Kasumi-1 (cell line): ENCODE results near the gene FRAT1.
"Not testable (repeated sequence)": the region's sequence is repeated elsewhere in the genome, so short reads cannot be mapped to it uniquely, and the experiment has no call there.

Experiments used
- DNase-seq, 2 experiments: peaks; one replicate each; lab custom pipeline; 2025; lab: John Stamatoyannopoulos, UW

Gene FRAT1, protein sequence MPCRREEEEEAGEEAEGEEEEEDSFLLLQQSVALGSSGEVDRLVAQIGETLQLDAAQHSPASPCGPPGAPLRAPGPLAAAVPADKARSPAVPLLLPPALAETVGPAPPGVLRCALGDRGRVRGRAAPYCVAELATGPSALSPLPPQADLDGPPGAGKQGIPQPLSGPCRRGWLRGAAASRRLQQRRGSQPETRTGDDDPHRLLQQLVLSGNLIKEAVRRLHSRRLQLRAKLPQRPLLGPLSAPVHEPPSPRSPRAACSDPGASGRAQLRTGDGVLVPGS

DNA sequence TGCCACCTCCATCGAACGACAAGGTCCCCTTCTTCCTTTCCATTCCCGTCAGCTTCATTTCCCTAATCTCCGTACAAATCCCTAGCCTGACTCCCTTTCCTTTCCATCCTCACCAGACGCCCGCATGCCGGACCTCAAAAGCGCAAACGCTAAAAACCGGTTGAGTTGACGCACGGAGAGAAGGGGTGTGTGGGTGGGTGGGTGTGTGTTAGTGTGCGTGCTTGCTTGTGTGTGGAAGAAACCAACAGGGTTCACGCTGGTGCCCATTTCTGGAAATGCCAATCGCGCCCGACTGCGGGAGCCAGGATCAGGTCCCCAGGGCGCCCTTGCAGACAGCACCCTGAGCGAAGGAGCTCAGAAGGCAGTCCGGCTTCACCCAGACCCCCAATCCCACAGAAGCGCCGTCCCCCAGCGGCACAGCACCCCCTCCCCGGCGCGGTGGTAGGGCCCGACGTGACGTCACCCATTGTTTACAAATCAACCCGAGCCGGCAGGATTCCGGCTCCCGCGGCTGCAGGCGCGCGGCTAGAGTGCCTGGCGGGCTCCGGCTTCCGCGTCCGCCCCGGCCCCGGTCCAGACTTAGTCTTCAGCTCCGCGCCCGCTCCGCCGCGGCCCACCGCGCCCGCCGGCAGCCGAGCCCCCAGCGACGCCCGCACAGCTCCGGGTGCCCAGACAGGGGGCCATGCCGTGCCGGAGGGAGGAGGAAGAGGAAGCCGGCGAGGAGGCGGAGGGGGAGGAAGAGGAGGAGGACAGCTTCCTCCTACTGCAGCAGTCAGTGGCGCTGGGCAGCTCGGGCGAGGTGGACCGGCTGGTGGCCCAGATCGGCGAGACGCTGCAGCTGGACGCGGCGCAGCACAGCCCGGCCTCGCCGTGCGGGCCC is at the start of gene FRAT1:
FRAT1 (plus strand) TSS at position 500 of the 880 bp plus-strand sequence; CDS start at position 683, 183 bp downstream.
- DNase-seq, result peak; percentile 90 to 91

DNA sequence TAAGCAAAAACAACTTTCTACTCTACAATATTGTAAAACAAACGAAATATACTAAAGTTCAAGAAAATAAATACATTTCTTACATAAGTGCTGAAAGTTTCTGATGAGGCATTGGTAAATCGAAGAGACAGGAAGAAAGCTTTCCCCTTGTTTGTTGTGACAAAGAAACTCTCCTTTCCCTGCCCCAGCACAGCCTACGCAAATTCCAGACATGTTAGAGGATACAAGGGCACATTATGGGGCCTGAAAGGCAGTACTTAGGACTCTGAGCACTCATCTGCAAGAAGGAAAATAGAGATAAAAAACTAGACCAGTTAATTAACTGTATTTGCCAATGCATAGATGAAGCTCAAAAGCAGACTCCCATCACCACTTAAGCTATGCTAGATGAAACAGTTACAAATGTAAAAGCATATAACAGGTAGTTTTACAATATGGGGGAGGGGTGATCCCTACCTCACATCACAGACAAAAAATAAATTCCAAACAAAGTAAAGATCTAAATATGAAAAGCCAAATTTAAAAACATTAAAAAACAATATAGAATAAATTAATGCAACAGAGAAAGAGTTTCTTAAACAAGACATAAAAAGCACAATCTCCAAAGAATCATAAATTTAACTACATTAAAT is 48.4 kb upstream of the FRAT1 start:
- no peak for DNase-seq

DNA sequence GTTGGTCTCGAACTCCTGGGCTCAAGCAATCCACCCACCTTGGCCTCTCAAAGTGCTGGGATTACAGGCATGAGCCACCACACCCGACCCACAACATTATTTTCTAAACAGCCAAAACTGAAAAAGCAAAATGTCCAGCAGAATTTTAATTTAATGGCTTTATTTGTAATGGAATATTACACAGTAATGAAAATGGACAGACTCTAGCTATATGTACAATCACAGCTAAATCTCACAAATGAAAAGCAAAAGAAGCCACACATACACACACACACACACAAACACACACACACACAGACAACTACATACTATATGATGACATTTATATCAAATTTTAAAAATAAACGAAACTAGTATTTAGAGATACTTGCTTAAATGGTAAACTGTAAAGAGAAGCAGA is 45.4 kb upstream of the FRAT1 start:
- DNase-seq, result no peak

DNA sequence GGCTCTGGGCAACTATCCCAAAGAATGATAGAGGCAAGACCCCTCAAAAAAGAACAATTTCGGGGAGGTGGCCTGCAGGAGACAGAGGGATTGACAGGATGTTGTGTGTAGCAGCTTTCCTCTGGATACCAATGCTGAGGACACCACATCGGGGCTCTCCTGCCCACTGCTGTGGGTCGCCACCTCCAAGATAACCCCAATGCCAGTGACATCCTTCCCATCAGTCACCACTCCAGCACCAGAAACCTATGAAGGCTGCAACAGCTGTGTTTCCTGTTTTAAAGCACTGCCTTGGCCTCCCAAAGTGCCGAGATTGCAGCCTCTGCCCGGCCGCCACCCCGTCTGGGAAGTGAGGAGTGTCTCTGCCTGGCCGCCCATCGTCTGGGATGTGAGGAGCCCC is 44.2 kb upstream of the FRAT1 start:
- DNase-seq, result peak; percentile 66 to 69

DNA sequence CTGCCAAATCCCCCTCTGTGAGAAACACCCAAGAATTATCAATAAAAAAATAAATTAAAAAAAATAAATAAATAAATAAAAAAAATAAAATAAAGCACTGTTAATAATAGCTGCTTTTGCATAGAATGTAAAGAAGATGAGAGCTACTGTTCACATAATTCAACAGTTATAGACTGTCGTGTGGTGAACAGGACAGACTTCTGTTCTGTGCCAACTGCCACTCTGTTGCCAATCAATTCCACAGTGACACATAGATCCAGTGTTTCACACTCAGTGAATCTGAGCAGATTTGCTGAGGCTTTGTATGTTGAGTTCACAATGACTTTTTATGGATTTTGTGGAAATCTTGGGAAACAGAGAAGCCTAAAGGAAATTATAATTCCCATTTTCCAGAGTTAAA is 41.5 kb upstream of the FRAT1 start:
- DNase-seq, result peak; percentile 43

DNA sequence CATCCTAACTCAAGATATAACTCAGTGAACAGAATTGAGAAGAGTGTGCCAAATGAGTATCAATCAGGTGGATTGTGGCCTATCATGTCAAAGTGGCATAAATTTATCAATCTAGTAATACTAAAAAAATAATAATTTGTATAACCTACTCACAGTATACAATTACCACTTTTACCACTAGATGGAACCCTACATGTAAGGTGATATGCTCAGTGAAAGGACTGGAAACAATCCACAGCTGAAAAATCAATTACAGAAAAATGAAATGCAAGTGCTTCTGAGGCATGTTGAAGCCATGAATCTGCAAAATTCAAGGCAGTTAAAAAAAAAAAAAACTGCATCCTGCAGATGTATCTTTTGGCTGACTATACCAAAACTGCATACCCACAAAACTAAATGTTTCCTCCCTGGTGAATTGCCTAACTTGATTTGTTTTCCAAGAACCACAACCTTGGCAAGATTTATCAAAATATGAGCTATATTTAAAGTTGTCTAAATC is 40.5 kb upstream of the FRAT1 start:
- DNase-seq, result peak; percentile 88 to 95

DNA sequence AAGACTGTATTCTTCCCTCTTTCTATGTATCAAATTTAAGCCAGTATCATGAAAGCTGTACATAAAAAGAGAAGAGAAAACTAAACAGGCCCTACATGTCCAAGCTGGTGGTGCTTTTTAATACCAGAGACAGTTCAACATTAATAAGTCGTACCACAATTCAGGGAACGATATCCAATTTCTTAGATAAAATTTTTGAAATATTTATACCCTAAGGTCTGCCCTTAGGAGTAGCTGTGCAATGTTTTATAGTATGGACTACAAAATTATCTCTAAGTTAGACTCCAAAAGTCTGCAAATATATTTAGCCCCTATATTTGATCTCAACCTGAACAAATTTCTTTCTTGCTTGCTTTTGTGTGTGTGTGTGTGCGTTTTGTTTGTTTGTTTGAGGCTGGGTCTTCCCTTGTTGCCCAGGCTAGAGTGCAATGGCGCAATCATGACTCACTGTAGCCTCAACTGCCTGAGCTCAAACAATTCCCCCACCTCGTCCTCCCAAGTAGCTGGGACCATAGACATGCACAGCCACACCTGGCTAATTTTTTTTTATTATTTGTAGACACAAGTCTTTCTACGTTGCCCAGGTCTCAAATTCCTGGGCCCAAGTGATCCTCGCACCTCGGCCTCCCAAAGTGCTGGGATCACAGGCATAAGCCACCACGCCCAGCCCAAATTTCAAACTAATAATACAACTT is 39.8 kb upstream of the FRAT1 start:
- DNase-seq, result no peak

DNA sequence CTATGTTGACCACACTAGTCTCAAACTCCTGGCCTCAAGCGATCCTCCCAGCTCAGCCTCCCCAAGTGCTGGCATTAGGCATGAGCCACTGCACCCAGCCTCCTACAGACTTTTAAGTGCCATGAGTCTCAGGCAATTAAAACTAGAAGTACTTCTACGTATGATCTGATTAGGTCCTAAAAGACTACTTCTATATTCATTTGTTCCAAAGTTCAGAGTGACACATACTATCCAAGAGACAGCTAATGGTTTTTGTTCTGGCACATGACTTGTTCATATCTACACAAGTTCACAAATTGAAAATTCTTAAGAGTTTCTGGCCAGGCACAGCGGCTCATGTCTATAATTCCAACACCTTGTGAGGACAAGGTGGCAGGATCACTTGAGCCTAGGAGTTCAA is 38.3 kb upstream of the FRAT1 start:
- DNase-seq, result no peak

DNA sequence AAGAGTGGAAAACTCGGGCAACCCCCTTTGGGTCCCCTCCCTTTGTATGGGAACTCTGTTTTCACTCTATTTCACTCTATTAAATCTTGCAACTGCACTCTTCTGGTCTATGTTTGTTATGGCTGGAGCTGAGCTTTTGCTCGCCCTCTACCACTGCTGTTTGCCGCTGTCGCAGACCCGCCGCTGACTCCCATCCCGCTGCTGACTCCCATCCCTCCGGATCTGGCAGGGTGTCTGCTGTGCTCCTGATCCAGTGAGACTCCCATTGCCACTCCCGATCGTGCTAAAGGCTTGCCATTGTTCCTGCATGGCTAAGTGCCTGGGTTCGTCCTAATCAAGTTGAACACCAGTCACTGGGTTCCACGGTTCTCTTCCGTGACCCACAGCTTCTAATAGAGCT is 29.0 kb upstream of the FRAT1 start:
- not testable (repeated sequence) for DNase-seq

DNA sequence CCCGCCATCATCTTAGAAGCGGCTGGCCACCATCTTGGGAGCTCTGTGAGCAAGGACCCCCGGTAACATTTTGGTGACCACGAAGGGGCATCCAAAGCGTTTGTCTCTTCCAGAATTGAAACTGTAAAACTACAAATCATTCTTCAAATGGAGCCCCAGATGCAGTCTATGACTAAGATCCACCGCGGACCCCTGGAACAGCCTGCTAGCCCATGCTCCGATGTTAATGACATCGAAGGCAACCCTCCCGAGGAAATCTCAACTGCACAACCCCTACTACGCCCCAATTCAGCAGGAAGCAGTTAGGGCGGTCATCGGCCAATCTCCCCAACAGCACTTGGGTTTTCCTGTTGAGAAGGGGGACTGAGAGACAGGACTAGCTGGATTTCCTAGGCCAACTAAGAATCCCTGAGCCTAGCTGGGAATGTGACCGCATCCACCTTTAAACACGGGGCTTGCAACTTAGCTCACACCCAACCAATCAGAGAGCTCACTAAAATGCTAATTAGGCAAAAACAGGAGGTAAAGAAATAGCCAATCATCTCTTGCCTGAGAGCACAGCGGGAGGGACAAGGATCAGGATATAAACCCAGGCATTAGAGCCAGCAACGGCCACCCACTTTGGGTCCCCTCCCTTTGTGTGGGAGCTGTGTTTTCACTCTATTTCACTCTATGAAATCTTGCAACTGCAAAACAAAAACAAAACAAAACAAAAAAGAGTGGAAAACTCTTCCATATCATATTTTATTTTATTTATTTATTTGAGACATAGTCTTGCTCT is 28.3 kb upstream of the FRAT1 start:
- DNase-seq, result not testable (repeated sequence)

DNA sequence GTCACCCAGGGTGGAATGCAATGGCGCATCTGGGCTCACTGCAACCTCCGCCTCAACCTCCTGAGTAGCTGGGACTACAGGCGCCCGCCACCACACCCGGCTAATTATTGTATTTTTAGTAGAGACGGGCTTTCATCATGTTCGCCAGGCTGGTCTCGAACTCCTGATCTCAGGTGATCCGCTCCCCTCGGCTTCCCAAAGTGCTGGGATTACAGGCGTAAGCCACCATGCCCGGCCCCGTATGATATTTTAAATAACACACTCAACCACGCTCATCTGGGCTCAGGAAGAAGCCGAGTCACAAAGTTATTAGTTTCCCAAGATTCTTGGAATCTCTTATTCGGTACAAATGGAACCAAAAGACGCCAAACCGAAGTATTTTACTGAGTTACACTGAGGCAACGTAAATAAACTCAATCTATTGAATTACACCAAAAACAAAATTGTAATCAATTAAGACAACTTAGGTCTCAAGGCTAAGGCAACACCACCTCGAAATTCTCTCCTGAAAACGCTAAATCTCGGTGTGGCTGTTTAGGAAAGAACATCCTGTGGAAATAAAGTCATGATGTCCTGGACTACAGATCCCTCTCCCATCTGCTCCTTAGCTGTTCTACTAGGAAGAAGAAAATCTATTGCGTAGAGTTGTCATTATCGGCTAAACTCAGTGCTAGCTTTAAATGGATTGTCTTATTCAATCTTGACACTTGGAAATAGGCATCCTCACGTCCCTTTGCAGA is 27.5 kb upstream of the FRAT1 start:
- no peak for DNase-seq

DNA sequence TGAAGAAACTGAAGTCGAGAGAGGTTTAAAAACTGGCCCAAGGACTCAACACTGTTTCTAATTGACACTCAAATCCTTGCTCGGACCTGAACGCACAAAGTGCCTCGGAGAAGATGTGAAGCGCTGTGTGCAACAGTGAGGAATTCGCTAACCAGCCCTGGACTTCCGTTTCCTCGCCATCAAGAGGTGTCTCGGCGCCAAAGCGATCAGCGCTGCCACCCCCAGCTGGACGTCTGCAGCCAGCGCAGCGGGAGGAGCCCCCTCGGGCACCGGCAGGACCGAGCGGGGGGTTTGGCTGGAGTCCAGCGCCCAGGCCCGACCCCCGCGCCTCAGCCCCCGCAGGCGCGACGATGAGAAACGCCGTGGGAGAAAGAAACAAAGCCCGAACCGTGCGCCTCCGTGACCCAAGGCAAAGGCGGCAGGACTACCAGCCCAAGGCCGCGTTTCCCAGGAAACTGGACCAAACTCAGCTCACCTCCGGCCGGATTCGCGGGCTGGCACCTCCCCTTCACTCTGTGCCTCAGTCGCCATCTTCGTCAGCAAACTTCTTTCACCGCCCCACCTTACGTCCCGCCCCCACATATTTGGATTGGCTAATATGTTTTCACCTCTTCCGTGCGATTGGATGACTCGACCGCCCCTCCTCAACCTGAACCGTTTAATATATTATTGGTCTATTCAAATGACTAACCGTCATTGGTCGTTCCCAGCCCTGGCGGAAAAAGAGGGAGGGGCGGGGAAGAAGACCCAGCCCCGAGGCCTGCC is 26.8 kb upstream of the FRAT1 start, which contains the start of gene ARHGAP19:
ARHGAP19 (minus strand) TSS at position 541 of the 765 bp plus-strand sequence; CDS start at position 531, 10 bp downstream.
- DNase-seq, result peak; percentile 100

DNA sequence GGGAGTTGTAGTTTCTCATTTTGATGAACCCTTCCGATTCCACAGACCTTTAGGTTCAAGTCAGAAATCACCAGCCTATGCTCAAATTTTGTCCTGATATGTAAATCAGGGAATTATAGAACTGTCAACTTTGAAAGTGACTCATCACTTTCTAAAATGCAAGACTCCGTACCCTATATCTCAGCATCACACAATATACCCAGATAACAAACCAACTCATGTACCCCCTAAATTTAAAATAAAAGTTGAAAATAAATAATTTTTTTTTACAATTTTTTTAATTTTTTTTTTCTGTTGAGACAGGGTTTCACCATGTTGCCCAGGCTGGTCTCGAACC is 26.2 kb upstream of the FRAT1 start:
- DNase-seq, result no peak

DNA sequence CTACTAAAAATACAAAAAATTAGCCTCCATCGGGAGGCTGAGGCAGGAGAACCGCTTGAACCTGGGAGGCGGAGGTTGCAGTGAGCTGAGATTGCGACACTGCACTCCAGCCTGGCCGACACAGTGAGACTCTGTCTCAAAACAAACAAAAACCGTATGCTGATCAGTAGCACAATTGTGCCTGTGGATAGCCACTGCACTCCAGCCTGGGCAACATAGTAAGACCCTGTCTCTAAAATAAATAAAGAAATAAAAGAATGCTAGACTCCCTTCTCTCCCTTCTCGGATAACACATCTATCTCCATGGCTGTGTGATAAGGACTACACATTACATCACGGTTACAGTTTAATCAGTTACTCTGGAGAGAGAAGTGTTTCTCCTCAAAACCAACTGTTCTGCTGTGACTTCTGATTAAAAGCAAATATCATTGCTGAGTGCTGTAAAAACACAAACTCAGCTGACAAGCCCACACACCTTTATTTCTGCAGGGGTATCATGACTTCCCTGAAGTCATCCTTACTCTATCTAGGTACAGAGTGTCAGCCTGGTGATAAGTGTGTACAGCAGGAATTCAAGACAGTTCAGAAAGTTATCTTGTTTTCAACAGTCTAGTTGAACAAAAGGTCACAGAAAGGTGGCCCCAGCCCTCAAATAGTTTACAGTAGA is 21.4 kb upstream of the FRAT1 start:
- DNase-seq, result no peak

DNA sequence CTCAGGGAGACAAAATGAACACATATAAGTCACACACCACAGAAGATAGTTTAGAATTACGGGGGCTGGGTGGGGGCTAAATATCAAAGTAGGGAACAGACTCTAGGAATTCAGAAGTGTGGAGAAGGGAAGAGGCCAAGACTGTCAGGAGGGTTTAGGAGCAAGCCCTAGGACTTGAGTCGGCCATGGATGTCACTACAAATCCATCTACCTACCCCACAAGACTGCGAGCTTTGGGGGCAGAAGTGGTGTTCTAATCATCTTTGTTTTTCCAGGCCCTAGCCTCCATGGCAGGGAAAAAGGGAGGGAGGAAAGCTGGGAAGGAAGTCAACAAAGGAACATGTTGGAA is 20.9 kb upstream of the FRAT1 start:
- no peak for DNase-seq

DNA sequence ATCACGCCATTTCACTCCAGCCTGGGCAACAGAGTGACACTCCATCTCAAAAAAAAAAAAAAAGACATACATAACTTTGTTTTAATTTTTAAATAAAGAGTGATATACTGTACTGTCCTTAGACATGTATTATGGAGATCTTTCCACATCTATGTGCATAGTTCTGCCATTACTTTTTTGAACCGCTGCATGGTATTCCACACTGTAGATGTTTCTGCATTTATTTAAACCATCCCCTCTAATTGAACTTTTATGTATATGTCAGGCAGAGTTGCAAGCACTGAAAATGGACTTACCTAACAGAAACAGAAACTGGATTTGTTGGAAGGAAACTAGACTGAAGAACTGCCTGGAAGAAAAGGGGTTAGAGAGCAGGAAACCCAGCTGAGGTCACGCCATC is 18.1 kb upstream of the FRAT1 start:
- DNase-seq, result no peak

DNA sequence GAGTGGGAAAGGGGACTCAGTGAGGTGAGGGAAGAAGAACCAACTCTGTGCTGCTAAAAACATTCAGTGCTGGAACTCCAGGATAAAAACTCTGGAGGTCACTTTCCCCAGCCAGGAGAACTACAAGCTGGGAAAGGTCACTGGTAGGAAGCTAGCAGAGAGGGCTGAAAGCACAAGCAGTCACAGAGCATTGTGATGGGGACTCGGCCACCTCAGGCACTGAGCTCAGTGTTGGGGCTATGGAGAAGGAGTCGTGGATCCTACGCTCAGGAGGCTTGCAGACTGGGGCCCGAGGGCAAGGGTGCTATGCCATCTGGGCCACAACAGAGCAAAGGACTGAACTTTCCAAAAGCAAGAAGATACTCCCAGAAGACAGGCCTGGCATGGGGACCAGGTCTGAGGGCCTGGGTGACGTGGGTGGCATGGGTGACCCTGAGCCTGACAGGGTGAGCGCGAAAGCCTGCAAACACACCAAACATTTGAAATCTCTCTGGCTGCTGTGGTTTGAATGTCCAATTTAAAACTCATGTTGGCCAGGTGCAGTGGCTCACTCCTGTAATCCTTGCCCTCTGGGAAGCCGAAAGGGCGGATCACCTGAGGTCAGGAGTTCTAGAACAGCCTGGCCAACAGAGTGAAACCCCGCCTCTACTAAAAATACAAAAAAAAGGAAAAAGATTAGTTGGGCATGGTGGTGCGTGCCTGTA is 16.8 kb upstream of the FRAT1 start:
- DNase-seq, result no peak

DNA sequence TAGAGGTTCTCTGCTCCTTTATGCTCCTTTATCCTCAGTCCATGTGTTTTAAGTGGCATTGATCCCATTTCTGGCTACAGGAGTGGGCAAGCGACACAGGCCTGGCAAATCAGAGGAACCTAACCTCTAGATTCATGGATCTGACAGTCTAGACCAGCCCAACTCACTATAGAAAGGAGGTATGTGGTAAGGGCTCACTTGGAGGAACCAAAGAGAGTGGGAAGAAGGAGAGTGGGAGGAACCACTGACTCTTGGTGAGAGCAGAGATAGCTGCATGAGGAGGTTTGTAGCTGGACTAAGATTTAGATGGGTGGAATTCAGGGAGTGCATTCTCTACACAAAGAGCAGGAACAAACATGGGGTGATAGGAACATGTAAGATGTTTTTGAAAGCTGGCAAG is 11.6 kb upstream of the FRAT1 start:
- no peak for DNase-seq
